ENCODE data around the gene CHCT1. TPM values are rescaled to one million over a fixed set of nuclear protein-coding genes. Genes with fewer than 3 reads are reported as not detected.
A peak's percentile ranks its signal among the peaks of the same experiment; 100 is the strongest.

The CHCT1 gene
- total and polyA plus RNA-seq, 5 donors from 2014 or later = not detected

DNA sequence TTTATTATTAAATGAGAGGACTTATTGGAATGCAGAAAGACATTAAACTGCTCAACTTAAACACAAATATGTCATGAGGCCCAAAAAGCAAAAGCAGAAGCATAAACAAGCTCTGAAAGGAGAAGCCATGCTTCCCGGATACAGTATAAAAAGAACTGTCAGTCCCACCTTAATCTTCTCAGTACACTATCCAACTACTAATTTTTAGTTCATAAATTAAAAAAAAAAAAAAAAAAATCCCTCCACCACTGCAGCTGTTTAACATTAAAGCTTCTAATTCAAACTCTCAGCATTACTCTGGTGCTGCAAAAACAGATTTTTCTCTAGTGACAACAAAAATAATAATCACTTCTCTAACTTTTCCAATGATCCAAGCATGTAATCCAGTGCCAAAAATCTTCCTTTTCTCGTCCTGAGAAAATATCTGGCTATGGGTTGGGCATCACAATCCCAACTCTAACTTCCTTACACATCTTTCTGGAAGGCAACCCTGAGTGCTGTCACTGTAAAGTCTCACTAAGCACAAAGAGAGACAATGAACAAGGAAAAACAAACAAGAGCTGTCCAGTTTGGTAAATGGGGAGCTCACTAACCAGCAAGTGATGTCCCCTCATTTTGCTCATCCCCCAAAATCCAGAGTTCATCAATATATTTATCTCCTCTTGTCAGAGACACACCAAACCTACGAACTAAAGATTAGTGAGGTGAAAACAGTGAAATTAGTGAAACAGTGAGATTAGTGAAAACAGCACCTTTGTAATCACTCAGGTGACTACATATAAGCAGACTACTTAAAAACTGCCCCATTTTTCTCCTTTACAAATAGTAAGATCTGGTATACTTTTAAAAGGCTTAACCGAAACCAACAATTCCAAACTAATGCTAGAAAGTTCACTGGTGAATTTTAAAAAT lies 35.9 kb upstream of the CHCT1 start:
- H3K27me3 Mint-ChIP-seq = no peaks in the 10 kb centered on the region
- peak overlapping the region; percentile 20 for H3K4me3 ChIP-seq (ENCODE audit: low read depth, low read length)
- H3K27ac ChIP-seq (ENCODE audit: insufficient read depth, low read length, poor library complexity, severe bottlenecking) = no peak overlapping the region

DNA sequence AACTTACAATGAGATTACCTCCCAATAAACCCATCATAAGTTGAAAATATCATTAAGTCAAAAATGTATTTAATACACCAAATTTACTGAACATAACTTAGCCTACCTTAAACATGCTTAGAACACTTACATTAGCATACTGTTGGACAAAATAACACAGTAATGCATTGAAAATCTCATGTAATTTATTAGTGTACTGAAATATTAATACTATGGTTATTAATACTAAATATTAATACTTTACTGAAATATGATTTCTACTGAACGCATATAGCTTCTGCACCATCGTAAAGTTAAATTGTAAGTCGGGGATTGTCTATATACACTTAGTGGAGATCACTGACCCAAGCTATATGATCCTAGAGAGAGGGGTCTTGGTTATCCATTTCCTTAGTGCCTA lies 34.6 kb upstream of the CHCT1 start:
- Histone ChIP-seq H3K9me3 (ENCODE audit: control insufficient read depth in 2 of 2, low read length in 2 of 2) (no peaks in the 10 kb centered on the region), H3K36me3 (ENCODE audit: control insufficient read depth, insufficient read depth, low read length) (no peaks in the 10 kb centered on the region), H3K4me1 (ENCODE audit: control insufficient read depth, insufficient read depth, low read length, poor library complexity, severe bottlenecking) (peaks cover 28% of the 10 kb centered on the region), H3K4me3 (ENCODE audit: low read depth, low read length) (no peak overlapping the region), H3K27ac (ENCODE audit: insufficient read depth, low read length, poor library complexity, severe bottlenecking) (no peak overlapping the region), H3K27me3 (ENCODE audit: control insufficient read depth, insufficient read depth, low read length) (no peaks in the 10 kb centered on the region)
- Mint-ChIP-seq H3K27ac (no peak overlapping the region), H3K9me3 (no peaks in the 10 kb centered on the region), H3K36me3 (peaks cover 7% of the 10 kb centered on the region), H3K4me1 (peaks cover 41 to 68% (median 56%) of the 10 kb centered on the region in 4 donors), H3K27me3 (no peaks in the 10 kb centered on the region), H3K4me3 (peak overlapping the region in 1 of 4 donors; percentile 53)
- no peak for ATAC-seq (ENCODE audit: low read depth in 2 of 2)
- no peak for DNase-seq

More for the DNA sequence above, 35.9 kb upstream of the CHCT1 start:
- DNase-seq (no peak), ATAC-seq (ENCODE audit: low read depth in 2 of 2) (no peak)
- Mint-ChIP-seq H3K4me3 (peak overlapping the region in 1 of 4 donors; percentile 59), H3K27ac (no peak overlapping the region), H3K4me1 (peaks cover 48 to 68% (median 57%) of the 10 kb centered on the region in 4 donors), H3K36me3 (peaks cover 7% of the 10 kb centered on the region), H3K9me3 (no peaks in the 10 kb centered on the region)
- Histone ChIP-seq H3K4me1 (ENCODE audit: control insufficient read depth, insufficient read depth, low read length, poor library complexity, severe bottlenecking) (peaks cover 21% of the 10 kb centered on the region), H3K27me3 (ENCODE audit: control insufficient read depth, insufficient read depth, low read length) (no peaks in the 10 kb centered on the region), H3K9me3 (ENCODE audit: control insufficient read depth in 2 of 2, low read length in 2 of 2) (no peaks in the 10 kb centered on the region), H3K36me3 (ENCODE audit: control insufficient read depth, insufficient read depth, low read length) (no peaks in the 10 kb centered on the region)

GRCh38 chr17:60388742-60389141 lies 33.5 kb upstream of the CHCT1 start:
- peak overlapping the region in 1 of 3 donors; percentile 37 for H3K27ac Mint-ChIP-seq
- Histone ChIP-seq H3K27ac (ENCODE audit: insufficient read depth, low read length, poor library complexity, severe bottlenecking) (no peak overlapping the region), H3K36me3 (ENCODE audit: control insufficient read depth, insufficient read depth, low read length) (no peaks in the 10 kb centered on the region), H3K9me3 (ENCODE audit: control insufficient read depth in 2 of 2, low read length in 2 of 2) (no peaks in the 10 kb centered on the region), H3K4me1 (ENCODE audit: control insufficient read depth, insufficient read depth, low read length, poor library complexity, severe bottlenecking) (peaks cover 33% of the 10 kb centered on the region), H3K27me3 (ENCODE audit: control insufficient read depth, insufficient read depth, low read length) (no peaks in the 10 kb centered on the region), H3K4me3 (ENCODE audit: low read depth, low read length) (no peak overlapping the region)
- H3K36me3 Mint-ChIP-seq = peaks cover 4% of the 10 kb centered on the region
- H3K4me3 Mint-ChIP-seq = peak overlapping the region in 3 of 4 donors; percentile 7 to 53 (median 13)
- no peak for DNase-seq
- H3K27me3 Mint-ChIP-seq = peaks cover 5% of the 10 kb centered on the region
- no peaks in the 10 kb centered on the region for H3K9me3 Mint-ChIP-seq
- ATAC-seq (ENCODE audit: low read depth in 2 of 2) = no peak
- peaks cover 36 to 69% (median 58%) of the 10 kb centered on the region in 4 donors for H3K4me1 Mint-ChIP-seq

GRCh38 chr17:60390186-60390585 lies 32.1 kb upstream of the CHCT1 start:
- peaks cover 5% of the 10 kb centered on the region for H3K27me3 Mint-ChIP-seq
- no peaks in the 10 kb centered on the region for H3K36me3 ChIP-seq (ENCODE audit: control insufficient read depth, insufficient read depth, low read length)
- H3K27me3 ChIP-seq (ENCODE audit: control insufficient read depth, insufficient read depth, low read length) = no peaks in the 10 kb centered on the region
- H3K4me1 ChIP-seq (ENCODE audit: control insufficient read depth, insufficient read depth, low read length, poor library complexity, severe bottlenecking) = peaks cover 33% of the 10 kb centered on the region
- H3K36me3 Mint-ChIP-seq = no peaks in the 10 kb centered on the region
- peak overlapping the region; percentile 87 for H3K4me3 ChIP-seq (ENCODE audit: low read depth, low read length)
- no peak overlapping the region for H3K27ac ChIP-seq (ENCODE audit: insufficient read depth, low read length, poor library complexity, severe bottlenecking)
- H3K27ac Mint-ChIP-seq = peak overlapping the region in 2 of 3 donors; percentile 57 to 98
- no peaks in the 10 kb centered on the region for H3K9me3 Mint-ChIP-seq
- ATAC-seq (ENCODE audit: low read depth in 2 of 2) (no peak), DNase-seq (no peak)
- H3K4me3 Mint-ChIP-seq = peak overlapping the region; percentile 93 to 98 (median 96)
- no peaks in the 10 kb centered on the region for H3K9me3 ChIP-seq (ENCODE audit: control insufficient read depth in 2 of 2, low read length in 2 of 2)
- peaks cover 36 to 65% (median 49%) of the 10 kb centered on the region in 4 donors for H3K4me1 Mint-ChIP-seq

DNA sequence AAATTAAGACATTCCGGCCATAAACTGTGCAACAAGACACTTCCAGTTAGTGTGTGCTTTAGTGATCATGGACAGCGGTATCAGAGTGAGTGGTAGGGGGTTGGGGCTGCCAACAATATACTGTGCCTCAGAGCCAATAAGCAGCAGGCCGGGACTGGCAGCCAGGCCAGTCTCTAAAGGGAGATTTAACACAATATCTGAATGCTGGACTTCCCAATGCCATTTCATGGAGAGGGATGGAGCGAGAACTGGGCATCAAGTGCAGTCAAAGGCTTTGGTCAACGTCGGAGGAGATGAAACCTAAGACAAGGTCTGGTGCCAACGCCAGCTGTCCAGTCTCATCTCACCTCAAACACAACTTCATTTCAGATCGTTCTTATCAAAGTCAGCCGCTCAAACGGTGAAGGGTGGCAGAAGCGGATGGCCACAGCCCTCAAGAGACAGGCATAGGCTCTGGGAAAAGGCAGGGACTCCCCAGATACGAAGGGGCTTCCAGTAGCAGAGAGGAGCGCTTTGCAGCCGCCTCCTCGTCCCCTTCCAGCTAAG lies 31.3 kb upstream of the CHCT1 start:
- Histone ChIP-seq H3K27me3 (ENCODE audit: control insufficient read depth, insufficient read depth, low read length) (no peaks in the 10 kb centered on the region), H3K4me1 (ENCODE audit: control insufficient read depth, insufficient read depth, low read length, poor library complexity, severe bottlenecking) (peaks cover 33% of the 10 kb centered on the region), H3K36me3 (ENCODE audit: control insufficient read depth, insufficient read depth, low read length) (no peaks in the 10 kb centered on the region), H3K9me3 (ENCODE audit: control insufficient read depth in 2 of 2, low read length in 2 of 2) (no peaks in the 10 kb centered on the region), H3K4me3 (ENCODE audit: low read depth, low read length) (peak overlapping the region; percentile 87), H3K27ac (ENCODE audit: insufficient read depth, low read length, poor library complexity, severe bottlenecking) (peak overlapping the region; percentile 93)
- Mint-ChIP-seq H3K27me3 (peaks cover 5% of the 10 kb centered on the region), H3K9me3 (no peaks in the 10 kb centered on the region), H3K4me1 (peaks cover 32 to 63% (median 49%) of the 10 kb centered on the region in 4 donors), H3K4me3 (peak overlapping the region; percentile 93 to 98 (median 96)), H3K36me3 (no peaks in the 10 kb centered on the region), H3K27ac (peak overlapping the region; percentile 85 to 98 (median 95))
- ATAC-seq (ENCODE audit: low read depth in 2 of 2) = no peak
- DNase-seq = peak in 2 of 3 donors; percentile 9 to 45

DNA sequence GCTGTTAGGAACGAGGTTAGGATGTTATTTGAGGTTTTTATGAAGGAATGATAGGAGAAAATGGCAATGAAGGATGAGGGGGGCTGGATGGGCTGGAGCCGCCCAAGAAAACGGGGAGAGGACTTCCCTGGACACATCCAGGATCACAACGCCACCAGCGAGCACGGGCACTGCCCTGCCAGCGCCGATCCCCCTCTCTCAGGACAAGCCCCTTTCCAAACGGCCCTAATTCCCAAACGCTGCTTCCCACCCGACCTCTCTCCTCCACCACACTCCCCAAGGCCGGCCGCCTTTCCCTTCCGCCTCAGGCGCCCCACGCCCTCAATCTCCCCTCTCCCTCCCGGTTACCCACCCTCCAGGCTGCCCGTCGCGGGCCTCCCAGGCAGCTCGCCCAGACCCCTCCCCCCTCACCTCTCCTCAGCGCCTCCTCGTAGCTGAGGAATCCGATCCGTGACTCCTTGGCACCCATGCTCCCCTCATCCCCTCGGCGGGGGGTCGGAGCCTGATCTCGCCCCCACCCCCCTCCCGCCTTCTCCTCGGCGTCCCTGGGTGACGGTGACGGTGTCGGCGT lies 30.7 kb upstream of the CHCT1 start:
- H3K4me3 Mint-ChIP-seq = peak overlapping the region; percentile 93 to 98 (median 96)
- peaks cover 28 to 64% (median 49%) of the 10 kb centered on the region in 4 donors for H3K4me1 Mint-ChIP-seq
- DNase-seq (no peak), ATAC-seq (ENCODE audit: low read depth in 2 of 2) (peak; percentile 7 to 8)
- H3K36me3 ChIP-seq (ENCODE audit: control insufficient read depth, insufficient read depth, low read length) = no peaks in the 10 kb centered on the region
- no peaks in the 10 kb centered on the region for H3K9me3 Mint-ChIP-seq
- no peaks in the 10 kb centered on the region for H3K36me3 Mint-ChIP-seq
- H3K27me3 ChIP-seq (ENCODE audit: control insufficient read depth, insufficient read depth, low read length) = no peaks in the 10 kb centered on the region
- peaks cover 5% of the 10 kb centered on the region for H3K27me3 Mint-ChIP-seq
- H3K4me3 ChIP-seq (ENCODE audit: low read depth, low read length) = peak overlapping the region; percentile 87
- peaks cover 27% of the 10 kb centered on the region for H3K4me1 ChIP-seq (ENCODE audit: control insufficient read depth, insufficient read depth, low read length, poor library complexity, severe bottlenecking)
- H3K27ac Mint-ChIP-seq = peak overlapping the region; percentile 85 to 98 (median 95)
- peak overlapping the region; percentile 93 for H3K27ac ChIP-seq (ENCODE audit: insufficient read depth, low read length, poor library complexity, severe bottlenecking)
- no peaks in the 10 kb centered on the region for H3K9me3 ChIP-seq (ENCODE audit: control insufficient read depth in 2 of 2, low read length in 2 of 2)

DNA sequence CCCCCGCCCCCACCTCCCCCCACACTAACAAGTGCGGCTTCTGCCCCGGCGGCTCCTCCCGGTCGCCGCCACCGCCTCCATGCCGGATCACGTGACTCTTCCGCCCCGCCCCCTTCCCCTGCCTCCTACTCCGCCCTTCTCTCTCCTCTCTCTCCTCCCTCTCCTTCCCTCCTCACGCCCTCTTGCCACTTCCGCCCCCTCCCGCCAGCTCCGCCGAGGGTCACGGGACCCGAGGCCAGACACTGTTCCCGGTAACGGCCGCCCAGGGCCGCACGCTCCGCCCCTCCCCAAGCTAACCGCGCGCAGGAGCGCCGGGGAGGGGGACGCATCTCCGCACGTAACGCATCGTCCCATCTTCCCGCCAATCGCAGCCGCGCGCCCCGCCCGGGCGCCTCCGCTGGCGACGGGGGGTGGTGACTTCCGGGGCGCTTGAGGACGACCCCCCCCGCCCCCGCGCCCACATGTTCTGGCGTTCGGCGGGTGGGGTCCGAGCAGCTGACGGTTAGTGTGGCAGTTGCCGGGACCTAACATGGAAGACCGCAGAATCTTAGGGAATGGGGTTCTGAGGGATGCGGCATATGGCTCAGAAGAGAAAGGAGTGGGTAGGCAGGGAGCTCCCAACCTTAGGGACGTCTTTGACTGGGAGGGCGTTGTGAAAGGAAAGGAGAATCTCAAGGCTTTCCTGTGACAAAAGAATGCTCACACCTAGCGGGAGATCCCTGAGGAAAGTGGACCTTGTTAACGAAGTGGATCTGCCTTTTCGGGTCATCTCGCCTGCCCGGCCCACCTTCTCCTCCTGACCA lies 30.0 kb upstream of the CHCT1 start, which contains the start of gene USP32:
Gene USP32 (minus strand): TSS at position 92 of the 803 bp plus-strand sequence. CDS start 194 bp downstream, outside the sequence.
- Histone ChIP-seq H3K27ac (ENCODE audit: insufficient read depth, low read length, poor library complexity, severe bottlenecking) (peak within 1 kb of the TSS; percentile 93), H3K27me3 (ENCODE audit: control insufficient read depth, insufficient read depth, low read length) (no peaks in the 10 kb centered on the region), H3K36me3 (ENCODE audit: control insufficient read depth, insufficient read depth, low read length) (no peaks in the 10 kb centered on the region), H3K9me3 (ENCODE audit: control insufficient read depth in 2 of 2, low read length in 2 of 2) (no peaks in the 10 kb centered on the region), H3K4me3 (ENCODE audit: low read depth, low read length) (peak within 1 kb of the TSS; percentile 91), H3K4me1 (ENCODE audit: control insufficient read depth, insufficient read depth, low read length, poor library complexity, severe bottlenecking) (peaks cover 27% of the 10 kb centered on the region)
- peak within 1 kb of the TSS; percentile 96 to 98 (median 98) for H3K27ac Mint-ChIP-seq
- peaks cover 23 to 60% (median 48%) of the 10 kb centered on the region in 4 donors for H3K4me1 Mint-ChIP-seq
- H3K36me3 Mint-ChIP-seq = no peaks in the 10 kb centered on the region
- H3K9me3 Mint-ChIP-seq = no peaks in the 10 kb centered on the region
- peak within 1 kb of the TSS; percentile 93 to 98 (median 96) for H3K4me3 Mint-ChIP-seq
- H3K27me3 Mint-ChIP-seq = peaks cover 5% of the 10 kb centered on the region
- DNase-seq = peak; percentile 96 to 99 (median 97)
- peak; percentile 91 to 93 for ATAC-seq (ENCODE audit: low read depth in 2 of 2)
